Thyroid gland (tissue), 4 donors: ENCODE measurements around the gene C10orf90. TPM values are rescaled to one million over a fixed set of nuclear protein-coding genes. Genes with fewer than 3 reads are reported as not detected.

Experiments used
- DNase-seq, 2 donors: peaks; one replicate each; pipeline ENCODE4 v3.0.0-alpha.2; 2019
- H3K27ac ChIP-seq, 3 donors: fragments of 200-600 bp; sonication (generic); 1 replicate in 2 of 3; 2 replicates in 1 of 3; pipeline ENCODE4 v1.5.1; 2016 to 2019; ENCODE audit warnings: mild to moderate bottlenecking in 1 of 3, moderate library complexity in 1 of 3
- H3K27me3 ChIP-seq: fragments of 200-600 bp; sonication (generic); one replicate; pipeline ENCODE4 v1.5.1; 2019
- H3K36me3 ChIP-seq, 2 donors: fragments of 200-600 bp; sonication (generic); one replicate each; pipeline ENCODE4 v1.5.1; 2016 to 2019
- H3K4me1 ChIP-seq, 2 donors: fragments of 200-600 bp; sonication (generic); one replicate each; pipeline ENCODE4 v1.5.1; 2017 to 2019
- H3K4me3 ChIP-seq, 3 donors: fragments of 200-600 bp; sonication (generic); replicated peaks in 1 of 3; 1 replicate in 2 of 3; 2 replicates in 1 of 3; pipeline ENCODE4 v1.5.1; 2016; ENCODE audit warnings: mild to moderate bottlenecking in 1 of 3
- H3K9me3 ChIP-seq: fragments of 200-600 bp; sonication (generic); one replicate; pipeline ENCODE4 v1.5.1; 2017
- POLR2A ChIP-seq, 2 donors: fragments of 450-650 bp; IDR thresholded peaks; one replicate each; pipeline ENCODE4 v1.6.1; 2017; ENCODE audit warnings: antibody characterized with exemption in 2 of 2, mild to moderate bottlenecking in 2 of 2, moderate library complexity in 1 of 2
- WGBS, 2 donors: methylation state at CpG; one replicate each; pipeline ENCODE4 v1.1.5; 2017; 5-methylcytosine and 5-hydroxymethylcytosine counted together
- intact Hi-C: fragments of 100-400 bp; cut with DNase I; formaldehyde crosslinking; loops from one replicate; pipeline ENCODE4 v1.15.1; 2023
- total RNA-seq, 4 donors: library from RNA; depleted of rRNA; stranded (reverse); fragments of >200 nt; gene quantifications; one replicate each; pipeline ENCODE4 v1.2.3, GENCODE V29; 2016
- TF ChIP-seq, protein P1 (sequence below), 6 experiments: fragments of 200-600 bp in 3 of 6; fragments of 450-650 bp in 3 of 6; sonication (generic) in 3 of 6; IDR thresholded peaks; one replicate each; pipeline ENCODE4 v1.5.1; 2016 to 2019; ENCODE audit warnings: antibody characterized with exemption in 6 of 6, mild to moderate bottlenecking in 2 of 6, inconsistent platforms in 1 of 6, moderate library complexity in 1 of 6

Gene C10orf90
- total RNA-seq, 4 donors from 2014 or later = 0.45 to 5.1 (median 2.0) TPM

DNA sequence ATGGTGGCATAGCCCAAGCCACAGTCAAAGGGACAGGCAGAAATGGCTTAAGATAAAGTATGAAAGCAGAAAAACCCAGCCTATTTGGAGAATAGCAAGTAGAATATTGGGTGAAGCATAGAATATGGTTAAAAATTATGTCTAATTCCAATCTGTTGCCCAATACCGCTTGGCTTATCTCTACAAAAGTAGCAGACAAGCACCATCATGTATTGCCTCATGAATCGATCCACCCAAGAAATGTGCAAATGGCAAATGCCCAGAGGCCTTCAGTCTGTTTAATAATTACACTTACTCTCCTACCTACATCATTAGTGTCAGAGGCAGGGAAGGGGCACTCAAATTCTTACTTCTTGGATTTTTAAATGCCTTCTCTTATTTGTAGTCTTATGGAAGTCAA, 151.3 kb downstream of the C10orf90 start:
- WGBS, 2 donors = 92 to 95% methylated on average over 2 of the region's 2 CpGs
- H3K4me1 ChIP-seq = no peaks in the 10 kb centered on the region
- no peak for DNase-seq
- TF ChIP-seq, protein P1, sequence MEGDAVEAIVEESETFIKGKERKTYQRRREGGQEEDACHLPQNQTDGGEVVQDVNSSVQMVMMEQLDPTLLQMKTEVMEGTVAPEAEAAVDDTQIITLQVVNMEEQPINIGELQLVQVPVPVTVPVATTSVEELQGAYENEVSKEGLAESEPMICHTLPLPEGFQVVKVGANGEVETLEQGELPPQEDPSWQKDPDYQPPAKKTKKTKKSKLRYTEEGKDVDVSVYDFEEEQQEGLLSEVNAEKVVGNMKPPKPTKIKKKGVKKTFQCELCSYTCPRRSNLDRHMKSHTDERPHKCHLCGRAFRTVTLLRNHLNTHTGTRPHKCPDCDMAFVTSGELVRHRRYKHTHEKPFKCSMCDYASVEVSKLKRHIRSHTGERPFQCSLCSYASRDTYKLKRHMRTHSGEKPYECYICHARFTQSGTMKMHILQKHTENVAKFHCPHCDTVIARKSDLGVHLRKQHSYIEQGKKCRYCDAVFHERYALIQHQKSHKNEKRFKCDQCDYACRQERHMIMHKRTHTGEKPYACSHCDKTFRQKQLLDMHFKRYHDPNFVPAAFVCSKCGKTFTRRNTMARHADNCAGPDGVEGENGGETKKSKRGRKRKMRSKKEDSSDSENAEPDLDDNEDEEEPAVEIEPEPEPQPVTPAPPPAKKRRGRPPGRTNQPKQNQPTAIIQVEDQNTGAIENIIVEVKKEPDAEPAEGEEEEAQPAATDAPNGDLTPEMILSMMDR (IDR thresholded peaks at IDR 0.05) = no peak
- no peak for TF ChIP-seq POLR2A (IDR thresholded peaks at IDR 0.05)
- no peaks in the 10 kb centered on the region for H3K27me3 ChIP-seq
- no peak overlapping the region for H3K27ac ChIP-seq
- no peaks in the 10 kb centered on the region for H3K36me3 ChIP-seq
- intact Hi-C loops = no loop called here
- no peak overlapping the region for H3K4me3 ChIP-seq
- H3K9me3 ChIP-seq = no peaks in the 10 kb centered on the region

DNA sequence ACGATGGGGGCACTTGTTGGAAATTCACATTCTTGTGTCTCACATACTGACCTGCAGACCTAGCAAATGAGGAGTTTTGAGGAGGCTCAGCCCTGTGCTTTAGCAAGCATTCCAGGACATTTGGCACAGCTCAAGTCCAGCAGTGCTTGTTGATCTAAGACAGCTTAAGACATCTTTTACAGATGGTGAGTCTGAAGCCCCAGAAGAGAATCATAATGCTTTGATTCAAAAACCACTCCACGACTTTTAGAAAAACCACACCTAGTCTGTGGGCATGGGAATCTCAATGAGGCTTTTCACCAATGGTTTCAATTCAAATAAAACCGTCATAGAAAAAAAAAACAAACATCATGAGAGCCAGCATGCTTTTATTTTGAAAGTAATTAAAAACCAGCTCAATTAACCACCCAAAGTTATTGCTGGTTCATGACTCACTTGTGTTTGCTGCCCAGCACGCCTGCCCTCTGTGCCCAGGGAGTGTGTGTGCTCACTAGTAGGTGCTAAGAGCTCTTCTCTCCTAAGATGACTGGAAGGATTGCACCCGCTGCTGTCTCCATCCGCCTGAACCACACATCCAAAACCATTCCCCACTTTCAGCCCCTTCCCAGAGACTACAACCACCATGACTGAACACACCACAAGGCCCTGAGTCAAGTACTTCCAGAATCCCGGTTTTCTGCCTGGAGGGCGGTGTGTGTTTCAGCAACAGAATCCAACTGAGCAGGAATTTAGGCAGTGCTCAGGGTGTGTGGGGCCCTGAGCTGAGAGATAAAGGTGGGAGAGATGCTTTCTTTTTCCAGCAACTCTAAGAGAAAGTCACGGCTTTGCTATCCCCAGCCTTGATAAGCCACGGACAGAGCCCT, 152.0 kb downstream of the C10orf90 start:
- Histone ChIP-seq H3K27me3 (no peaks in the 10 kb centered on the region), H3K9me3 (no peaks in the 10 kb centered on the region), H3K36me3 (no peaks in the 10 kb centered on the region), H3K4me3 (no peak overlapping the region), H3K27ac (no peak overlapping the region), H3K4me1 (no peaks in the 10 kb centered on the region)
- no peak for DNase-seq
- intact Hi-C loops = no loop called here
- 78 to 81% methylated on average over 10 of the region's 10 CpGs for WGBS, 2 donors
- TF ChIP-seq POLR2A (IDR thresholded peaks at IDR 0.05) = no peak
- TF ChIP-seq, protein P1 (IDR thresholded peaks at IDR 0.05) = no peak

DNA sequence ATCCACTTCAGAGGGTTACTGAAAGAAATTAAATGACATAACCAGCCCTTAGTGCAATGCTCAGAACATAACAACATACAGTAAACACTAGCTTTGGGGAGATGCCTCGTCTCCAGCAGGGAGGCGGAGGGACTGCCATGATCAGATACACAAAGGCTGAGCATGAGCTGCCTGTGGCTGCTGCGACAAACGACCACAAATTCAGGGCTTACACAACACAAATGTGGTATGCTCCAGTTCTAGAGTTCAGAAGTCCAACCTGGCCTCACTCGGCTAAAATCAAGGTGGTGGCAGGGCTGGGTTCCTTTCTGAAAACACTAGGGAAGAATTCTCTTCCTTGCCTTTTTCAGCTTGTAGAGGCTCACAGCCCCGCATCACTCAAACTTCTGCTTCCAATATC, 154.0 kb downstream of the C10orf90 start:
- Histone ChIP-seq H3K27me3 (no peaks in the 10 kb centered on the region), H3K36me3 (no peaks in the 10 kb centered on the region), H3K27ac (no peak overlapping the region), H3K4me1 (no peaks in the 10 kb centered on the region), H3K4me3 (no peak overlapping the region), H3K9me3 (no peaks in the 10 kb centered on the region)
- no peak for DNase-seq
- intact Hi-C loops = no loop called here
- WGBS, 2 donors = 95% methylated on average over 6 of the region's 6 CpGs
- TF ChIP-seq, protein P1 (IDR thresholded peaks at IDR 0.05) = no peak
- TF ChIP-seq POLR2A (IDR thresholded peaks at IDR 0.05) = no peak

DNA sequence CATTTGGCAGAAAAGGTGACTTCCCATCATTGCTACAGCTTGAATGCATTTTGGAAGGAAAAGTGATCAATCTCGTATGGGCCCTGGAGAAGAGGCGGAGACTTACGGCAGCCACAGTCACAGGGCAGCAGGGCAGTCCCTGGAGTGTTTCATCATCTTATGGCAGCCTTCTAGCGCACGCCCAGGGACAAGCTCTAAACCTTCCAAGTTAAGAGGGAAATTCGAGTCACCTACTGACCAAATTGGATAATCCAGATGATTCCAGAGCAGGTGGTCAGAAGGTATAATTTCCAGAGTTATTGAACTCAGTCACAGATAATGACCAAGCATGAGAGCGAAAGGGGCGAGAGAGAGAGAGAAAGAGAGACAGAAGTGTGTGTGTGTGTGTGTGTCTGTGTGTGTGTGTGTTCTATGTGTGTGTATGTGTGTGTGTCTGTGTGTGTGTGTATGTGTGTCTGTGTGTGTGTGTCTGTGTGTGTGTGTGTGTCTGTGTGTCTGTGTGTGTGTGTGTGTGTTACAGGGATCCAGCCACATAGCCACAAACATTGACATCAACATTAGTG, 158.5 kb downstream of the C10orf90 start:
- WGBS, 2 donors = 65 to 67% methylated on average over 8 of the region's 8 CpGs
- Histone ChIP-seq H3K4me1 (no peaks in the 10 kb centered on the region), H3K27ac (no peak overlapping the region), H3K9me3 (no peaks in the 10 kb centered on the region), H3K4me3 (no peak overlapping the region), H3K36me3 (no peaks in the 10 kb centered on the region), H3K27me3 (no peaks in the 10 kb centered on the region)
- intact Hi-C loops = no loop called here
- DNase-seq = no peak
- TF ChIP-seq POLR2A (IDR thresholded peaks at IDR 0.05) = no peak
- TF ChIP-seq, protein P1 (IDR thresholded peaks at IDR 0.05) = no peak

DNA sequence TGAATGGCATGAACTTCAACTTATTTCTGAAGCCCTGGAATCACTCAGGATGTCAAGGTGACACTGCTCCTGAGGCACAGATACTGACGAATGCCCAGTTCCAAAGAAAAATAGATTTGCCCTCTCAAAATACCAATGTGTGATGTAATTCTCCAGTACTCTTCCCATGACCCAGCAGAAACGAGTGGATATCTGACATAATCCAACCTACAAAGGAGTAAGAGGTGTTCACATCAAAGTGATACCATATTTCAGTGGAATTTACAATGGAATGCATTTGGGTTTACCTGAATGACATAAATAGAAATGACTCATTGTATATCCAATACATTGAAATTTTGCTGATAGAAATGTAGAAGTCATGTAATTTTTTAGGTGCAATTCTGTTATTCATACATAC, 161.3 kb downstream of the C10orf90 start:
- H3K36me3 ChIP-seq = no peaks in the 10 kb centered on the region
- DNase-seq = no peak

More for the DNA sequence above, 161.3 kb downstream of the C10orf90 start:
- Histone ChIP-seq H3K4me1 (no peaks in the 10 kb centered on the region), H3K4me3 (no peak overlapping the region), H3K9me3 (no peaks in the 10 kb centered on the region), H3K27ac (no peak overlapping the region), H3K27me3 (no peaks in the 10 kb centered on the region)
- WGBS, 2 donors = 70 to 77% methylated on average over 2 of the region's 2 CpGs
- intact Hi-C loops = no loop called here
- TF ChIP-seq, protein P1 (IDR thresholded peaks at IDR 0.05) = no peak
- TF ChIP-seq POLR2A (IDR thresholded peaks at IDR 0.05) = no peak
